ENCODE results near the gene SPEF1.

GRCh38 chr20:3732327-3733118, 48.7 kb downstream of the SPEF1 start, which contains the start of gene HSPA12B:
- no peak for TF ChIP-seq YY1 (IDR thresholded peaks at IDR 0.05; ENCODE audit: insufficient read depth, insufficient read length)
- no peak for TF ChIP-seq ZNF274 (IDR thresholded peaks at IDR 0.05; ENCODE audit: low read depth, low read length)
- TF ChIP-seq SUZ12 (IDR thresholded peaks at IDR 0.05; ENCODE audit: extremely low read depth, insufficient read depth, insufficient read length): no peak

All from NT2/D1 (cell line).